ENCODE measurements around the gene TMEM178A. TPM values are rescaled to one million over a fixed set of nuclear protein-coding genes. Genes with fewer than 3 reads are reported as not detected.

TMEM178A gene
- total and polyA plus RNA-seq, 12 donors: 0.35 to 46.4 (median 3.3) TPM; not detected in 1

DNA sequence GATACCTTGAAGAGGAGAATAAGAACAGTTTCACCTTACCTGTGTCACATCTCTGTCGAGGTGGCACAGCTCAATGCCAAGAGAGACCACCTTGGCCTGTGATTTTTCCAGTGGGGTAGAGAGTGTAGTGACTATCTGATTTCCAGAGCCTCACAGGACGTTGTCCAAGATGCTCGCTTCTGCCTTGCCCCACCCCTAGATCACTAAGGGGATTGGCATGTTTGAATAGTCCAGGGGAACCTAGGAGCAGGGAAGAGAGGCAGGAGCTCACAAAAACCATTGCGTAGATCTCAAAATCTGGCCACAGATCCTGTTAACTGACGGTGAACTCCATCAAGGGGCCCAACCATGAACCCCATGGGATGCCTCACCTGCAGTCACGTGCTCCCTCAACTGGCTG lies 24.2 kb downstream of the TMEM178A start:
- Histone ChIP-seq H3K4me1 (replicated peaks in 1 of 2) (no peaks in the 10 kb centered on the region), H3K36me3 (replicated peaks in 1 of 2) (no peaks in the 10 kb centered on the region), H3K4me3 (no peak overlapping the region), H3K9me3 (replicated peaks in 1 of 3) (no peaks in the 10 kb centered on the region), H3K27me3 (no peaks in the 10 kb centered on the region), H3K27ac (no peak overlapping the region)
- 88 to 96% (median 92%) methylated on average over 6 of the region's 6 CpGs for WGBS, 4 donors
- no peak for DNase-seq
- intact Hi-C loops (cut with DNase I): loop anchor here (10.0 kb wide), 2 partner anchors 95 to 155 kb away; no protein-coding TSS in a partner anchor
- TF ChIP-seq POLR2A (IDR thresholded peaks at IDR 0.05): no peak
- TF ChIP-seq CTCF (IDR thresholded peaks at IDR 0.05): no peak

DNA sequence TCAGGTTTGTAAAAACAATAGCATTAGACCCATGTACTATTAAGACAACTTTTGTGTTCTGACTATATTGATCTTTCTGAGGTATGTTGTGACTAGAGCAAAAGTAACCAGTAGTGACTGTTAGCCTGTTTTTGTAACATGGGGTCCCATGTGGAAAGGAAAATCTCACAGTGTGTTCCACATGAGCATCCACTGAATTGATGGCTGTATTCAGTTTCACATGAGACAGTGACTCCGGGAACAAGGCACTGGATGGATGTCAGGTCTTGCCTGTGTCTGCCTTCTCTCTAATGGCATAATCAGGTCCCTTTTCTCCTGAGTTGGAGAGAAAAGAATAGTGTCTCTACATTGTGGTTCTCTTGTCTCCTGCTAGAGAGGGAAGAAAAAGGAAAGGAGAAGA lies 27.5 kb downstream of the TMEM178A start:
- Histone ChIP-seq H3K36me3 (replicated peaks in 1 of 2) (no peaks in the 10 kb centered on the region), H3K27me3 (no peaks in the 10 kb centered on the region), H3K9me3 (replicated peaks in 1 of 3) (no peaks in the 10 kb centered on the region), H3K27ac (no peak overlapping the region), H3K4me3 (no peak overlapping the region), H3K4me1 (replicated peaks in 1 of 2) (no peaks in the 10 kb centered on the region)
- no peak for DNase-seq
- TF ChIP-seq CTCF (IDR thresholded peaks at IDR 0.05): no peak
- intact Hi-C loops (cut with DNase I): loop anchor here (10.0 kb wide), 2 partner anchors 98 to 158 kb away; no protein-coding TSS in a partner anchor
- 82 to 91% (median 86%) methylated on average over 1 of the region's 1 CpG for WGBS, 4 donors

DNA sequence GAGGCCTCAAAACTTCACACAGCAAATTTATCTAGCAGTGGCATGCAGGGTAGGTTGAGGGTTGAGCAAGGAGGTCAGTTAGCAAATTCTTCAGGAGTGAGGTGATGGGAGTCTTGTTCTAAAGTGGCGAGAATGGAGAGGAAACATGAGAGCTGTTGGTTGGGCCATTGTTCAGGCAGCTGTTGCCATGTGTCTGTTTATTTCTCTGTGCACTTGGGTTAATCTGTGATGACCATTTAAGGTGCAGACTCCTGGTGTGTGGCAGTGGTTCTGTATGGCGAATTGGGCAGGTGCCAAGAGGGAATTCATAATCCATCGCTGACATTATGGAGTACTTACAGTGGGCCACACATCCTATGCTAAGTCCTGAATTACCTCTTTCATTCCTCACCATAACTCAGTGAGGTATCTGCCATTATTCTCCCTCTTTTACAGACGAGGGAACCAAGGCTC lies 30.4 kb downstream of the TMEM178A start:
- no peaks in the 10 kb centered on the region for H3K27me3 ChIP-seq
- peaks cover 0 to 5% (median 5%) of the 10 kb centered on the region in 3 donors for H3K9me3 ChIP-seq (replicated peaks in 1 of 3)
- TF ChIP-seq POLR2A (IDR thresholded peaks at IDR 0.05): no peak
- no peak for TF ChIP-seq CTCF (IDR thresholded peaks at IDR 0.05)
- H3K27ac ChIP-seq: no peak overlapping the region
- intact Hi-C loops (cut with DNase I): loop anchor here (10.0 kb wide), 2 partner anchors 101 to 161 kb away; no protein-coding TSS in a partner anchor
- WGBS, 4 donors: 86 to 94% (median 88%) methylated on average over 3 to 4 of the region's 4 CpGs
- no peaks in the 10 kb centered on the region for H3K36me3 ChIP-seq (replicated peaks in 1 of 2)
- no peak for DNase-seq
- H3K4me1 ChIP-seq (replicated peaks in 1 of 2): no peaks in the 10 kb centered on the region
- no peak overlapping the region for H3K4me3 ChIP-seq

GRCh38 chr2:39696838-39697237 lies 31.1 kb downstream of the TMEM178A start:
- no peaks in the 10 kb centered on the region for H3K27me3 ChIP-seq
- 24 to 47% (median 41%) methylated on average over 1 of the region's 1 CpG for WGBS, 4 donors
- no peaks in the 10 kb centered on the region for H3K36me3 ChIP-seq (replicated peaks in 1 of 2)
- H3K4me3 ChIP-seq: no peak overlapping the region
- DNase-seq: no peak
- H3K4me1 ChIP-seq (replicated peaks in 1 of 2): no peaks in the 10 kb centered on the region
- peak; percentile 11 to 71 (median 52) for TF ChIP-seq CTCF (IDR thresholded peaks at IDR 0.05)
- TF ChIP-seq POLR2A (IDR thresholded peaks at IDR 0.05): no peak
- no peak overlapping the region for H3K27ac ChIP-seq
- intact Hi-C loops (cut with DNase I): loop anchor here (10.0 kb wide), 2 partner anchors 102 to 162 kb away; no protein-coding TSS in a partner anchor
- peaks cover 0 to 11% (median 7%) of the 10 kb centered on the region in 3 donors for H3K9me3 ChIP-seq (replicated peaks in 1 of 3)
